ENCODE data around the gene RADIL.

The RADIL gene

DNA sequence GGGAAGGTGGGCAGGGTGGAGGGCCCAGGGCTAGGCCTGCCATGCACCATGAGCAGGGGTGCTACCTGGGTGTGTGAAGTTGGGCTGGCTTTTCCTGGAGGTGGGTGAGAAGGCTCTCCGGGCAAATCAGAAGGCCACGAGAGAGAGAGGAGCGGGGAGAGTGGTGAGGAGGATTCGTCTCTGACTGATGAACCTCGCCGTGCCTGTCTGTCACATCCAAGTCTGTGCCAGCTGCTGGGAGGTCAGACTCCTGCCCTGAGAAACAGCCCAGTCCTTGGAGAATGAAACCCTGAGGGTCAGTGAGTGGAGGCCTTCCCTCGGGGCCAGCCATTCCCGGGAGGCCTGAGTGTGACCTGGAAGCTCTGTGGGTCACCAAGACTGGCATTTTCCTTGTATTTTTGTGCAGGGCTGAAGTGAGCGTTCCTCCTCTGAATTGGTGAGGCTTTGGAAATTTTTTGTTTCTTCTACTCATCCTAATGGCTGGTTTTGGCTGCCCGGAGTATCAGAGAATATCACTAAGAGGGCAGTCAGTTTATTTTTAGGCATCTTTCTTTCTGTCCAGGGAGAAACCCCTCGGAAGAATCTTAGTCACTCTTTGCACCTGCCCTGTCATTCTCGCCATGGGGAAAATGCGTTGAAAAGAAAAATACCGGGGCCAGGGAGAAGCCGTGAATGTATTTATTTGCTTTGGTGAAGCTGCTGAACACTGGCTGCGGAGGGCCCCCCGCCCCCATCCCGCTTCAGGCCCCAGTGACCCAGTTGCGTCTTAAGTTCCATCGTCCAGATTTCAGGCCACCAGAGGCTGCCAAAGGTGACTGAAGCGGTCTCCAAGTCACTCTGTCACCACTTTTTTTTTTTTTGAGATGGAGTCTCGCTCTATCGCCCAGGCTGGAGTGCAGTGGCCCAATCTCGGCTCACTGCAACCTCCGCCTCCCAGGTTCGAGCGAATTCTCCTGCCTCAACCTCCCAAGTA lies 114.6 kb downstream of the RADIL start:
- no peak for DNase-seq

DNA sequence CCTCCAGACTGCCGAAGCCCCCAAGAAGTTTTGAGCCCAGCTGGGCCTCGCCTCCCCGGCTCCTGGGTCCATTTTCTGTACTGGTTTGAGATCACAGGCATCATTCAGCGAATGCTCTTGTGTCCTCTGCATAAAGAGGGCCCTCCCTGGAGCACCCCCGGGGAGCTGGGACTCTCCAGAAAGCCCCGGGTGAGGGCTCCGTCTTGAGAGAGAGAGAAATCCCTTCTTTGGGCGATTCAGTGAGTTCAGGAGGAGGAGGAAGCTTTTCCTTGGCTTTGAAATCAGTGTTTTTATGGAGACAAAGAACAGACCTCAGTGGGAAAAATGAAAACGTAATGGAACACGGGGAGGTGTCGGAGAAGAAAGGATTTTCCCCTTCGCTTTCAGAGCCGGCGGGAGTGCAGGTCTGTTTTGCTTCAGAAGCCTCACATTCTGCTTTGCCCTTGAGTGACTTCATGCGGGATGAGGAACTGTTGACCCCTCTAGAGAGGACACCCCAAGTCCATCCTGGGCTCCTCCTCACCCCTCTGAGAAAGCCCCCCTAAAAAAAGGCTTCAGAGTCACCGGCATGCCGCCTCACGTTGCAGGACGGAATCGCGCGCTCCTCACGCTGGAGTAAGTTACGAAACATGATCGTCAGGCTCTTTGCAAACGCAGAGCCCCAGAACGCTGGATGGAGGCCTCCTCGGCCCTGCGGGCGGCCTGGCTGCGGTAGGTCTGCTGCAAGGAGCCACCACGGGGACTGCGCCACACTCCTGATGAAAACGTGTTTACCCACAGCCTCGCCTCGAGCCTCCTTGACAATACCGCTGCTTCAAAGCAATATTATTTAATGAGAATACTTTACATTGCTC lies 116.6 kb downstream of the RADIL start:
- no peak for DNase-seq

DNA sequence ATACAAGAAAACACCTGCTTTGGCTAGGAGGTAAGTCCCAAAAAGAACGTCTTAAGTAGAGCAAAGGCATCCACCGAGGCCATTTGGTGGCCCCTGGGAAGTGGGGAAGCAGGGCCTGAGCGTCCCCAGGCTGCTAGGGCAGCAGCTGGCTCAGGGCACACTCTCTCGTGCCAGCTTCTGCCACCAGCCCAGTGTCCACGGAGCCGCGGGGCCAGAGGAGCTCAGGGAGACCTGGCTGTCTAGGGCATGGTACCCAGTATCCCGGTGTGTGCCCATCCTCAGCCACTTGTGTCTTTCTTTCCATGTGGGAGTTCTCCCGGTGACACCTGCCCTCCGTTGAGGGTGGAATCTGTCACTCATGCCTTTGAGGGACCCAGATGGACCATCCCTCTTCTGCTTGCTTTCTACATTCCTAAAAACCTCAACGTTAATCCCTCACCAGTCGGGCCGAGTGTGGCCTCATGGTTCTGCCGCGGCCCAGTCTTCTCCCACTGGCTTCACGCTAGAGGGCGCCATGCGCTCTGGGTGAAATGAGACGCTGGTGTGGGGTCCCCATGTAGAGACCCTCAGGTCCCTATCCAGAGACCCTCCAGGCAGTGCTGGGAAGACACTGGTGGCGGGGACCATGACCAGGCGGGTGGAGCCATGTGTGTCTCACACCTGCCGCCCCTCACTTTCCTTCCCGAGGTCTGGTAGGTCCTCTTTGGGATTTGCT lies 117.6 kb downstream of the RADIL start:
- no peak for DNase-seq

DNA sequence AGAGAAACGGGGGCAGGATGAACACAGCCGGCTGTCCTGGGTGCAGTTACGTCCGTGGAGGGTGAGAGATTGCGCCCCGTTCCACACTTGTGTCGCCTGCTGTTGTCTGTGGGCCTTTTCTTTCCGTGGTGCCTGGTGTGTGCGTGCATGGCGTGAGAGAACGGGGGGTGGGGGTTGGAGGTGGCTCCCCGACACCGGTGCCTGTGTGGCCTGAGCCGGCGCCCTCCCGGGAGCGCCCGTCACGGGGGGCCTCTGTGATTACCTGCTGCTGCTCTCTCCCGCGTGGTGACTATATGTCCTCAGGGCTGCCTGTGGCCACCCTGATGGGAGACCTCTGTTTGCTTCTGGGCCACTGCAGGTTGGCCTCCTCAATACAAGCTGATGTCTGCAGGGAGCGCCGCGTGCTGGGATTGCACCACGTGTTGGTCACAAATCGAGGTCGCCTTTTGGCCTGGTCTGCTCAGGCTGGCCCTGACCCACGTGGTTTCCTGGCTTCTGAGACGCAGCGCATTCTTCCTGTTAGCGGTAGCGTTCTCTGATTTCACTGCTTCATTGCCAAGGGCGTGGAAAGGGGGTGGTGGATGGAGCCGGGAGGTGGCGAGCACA lies 119.0 kb downstream of the RADIL start:
- no peak for DNase-seq

DNA sequence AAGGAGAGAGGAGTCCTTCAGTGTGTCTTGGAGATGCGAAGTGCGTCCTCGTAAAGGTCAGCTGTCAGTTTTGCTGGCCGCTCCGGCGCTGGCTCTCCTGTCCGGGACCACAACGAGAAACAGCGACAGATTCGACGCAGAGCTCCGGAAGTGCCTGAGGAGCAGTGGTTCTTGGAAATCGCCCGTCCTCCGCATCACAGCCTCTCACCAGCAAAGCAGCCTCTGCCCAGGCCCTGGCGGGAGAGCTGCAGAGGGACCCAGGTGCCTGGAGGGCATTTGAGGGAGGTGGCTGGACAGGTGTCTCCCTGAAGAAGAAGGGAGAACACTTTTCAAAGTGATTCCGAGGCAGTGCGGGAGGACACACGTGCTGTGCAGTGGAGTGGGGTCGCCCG lies 119.7 kb downstream of the RADIL start:
- no peak for DNase-seq

DNA sequence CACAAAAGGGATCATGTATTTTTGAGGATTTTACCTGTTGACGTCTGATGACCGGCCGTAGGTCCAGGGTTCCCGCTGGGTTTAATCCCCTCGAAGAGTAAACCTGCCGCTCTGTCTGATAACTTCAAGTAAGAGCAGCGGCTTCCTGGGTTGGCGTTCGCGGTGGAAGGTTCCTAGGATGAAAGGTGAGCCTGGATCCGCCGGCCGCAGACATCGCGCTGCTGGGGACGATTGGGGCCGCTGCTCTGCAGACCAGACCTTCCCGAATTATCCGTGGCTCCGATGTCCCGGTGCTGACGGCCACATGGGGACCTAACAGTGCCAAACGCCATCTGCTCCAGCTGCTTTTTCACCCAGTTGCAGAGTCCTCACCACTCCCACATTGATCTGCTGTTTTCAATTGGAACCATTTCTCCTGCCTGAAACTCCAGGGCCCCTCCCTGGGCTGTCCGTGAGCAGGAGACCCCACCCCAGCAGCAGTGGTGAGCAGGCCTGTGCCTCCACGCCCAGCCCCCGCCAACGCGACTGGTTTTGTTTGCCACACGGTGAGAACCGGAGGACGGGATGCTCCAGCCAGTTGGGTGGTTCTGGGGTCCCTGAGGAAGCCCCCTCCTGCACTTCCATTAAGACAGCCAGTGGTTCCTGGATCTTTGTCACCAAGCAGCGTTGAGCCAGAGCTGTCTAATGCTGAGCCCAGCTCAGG lies 120.3 kb downstream of the RADIL start:
- no peak for DNase-seq

DNA sequence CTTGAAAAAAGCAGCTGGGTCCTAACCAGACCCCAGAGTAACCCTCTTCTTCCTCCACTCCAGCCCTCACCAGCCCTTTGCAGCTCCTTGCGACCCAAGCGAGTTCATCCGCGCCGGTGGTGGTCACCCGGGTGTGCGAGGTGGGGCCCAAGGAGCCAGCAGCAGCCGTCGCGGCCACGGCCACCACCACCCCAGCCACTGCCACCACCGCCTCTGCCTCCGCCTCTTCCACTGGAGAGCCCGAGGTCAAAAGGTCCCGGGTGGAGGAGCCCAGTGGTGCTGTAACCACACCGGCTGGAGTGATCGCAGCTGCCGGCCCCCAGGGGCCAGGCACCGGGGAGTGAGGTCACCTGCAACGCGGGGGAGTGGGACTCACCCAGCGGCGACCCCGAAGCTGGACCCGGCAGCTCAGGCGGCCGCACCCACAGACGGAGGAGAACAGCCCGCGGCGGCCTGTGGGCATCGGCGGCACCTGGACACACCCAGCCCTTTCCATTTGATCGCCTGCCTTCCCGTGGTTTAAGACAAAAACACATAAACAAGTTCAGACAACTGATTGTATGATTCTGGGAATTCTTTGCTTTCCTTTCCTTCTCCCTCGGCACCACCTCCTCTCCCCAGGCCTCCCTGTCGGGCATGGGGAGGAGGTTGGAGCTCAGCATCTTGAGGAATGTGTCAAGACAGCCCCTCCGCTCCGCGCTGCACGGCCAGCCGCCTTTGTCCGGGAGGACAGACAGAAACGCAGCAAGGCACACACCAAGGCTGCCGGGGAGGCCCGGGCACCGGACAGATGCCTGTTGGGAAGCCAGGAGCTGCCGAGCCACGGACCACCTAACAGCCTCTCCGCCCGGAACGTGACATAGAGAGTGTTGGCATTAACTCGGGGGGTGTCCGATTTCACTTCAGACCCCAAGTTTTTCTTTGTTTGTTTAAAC lies 121.1 kb downstream of the RADIL start:
- no peak for DNase-seq

DNA sequence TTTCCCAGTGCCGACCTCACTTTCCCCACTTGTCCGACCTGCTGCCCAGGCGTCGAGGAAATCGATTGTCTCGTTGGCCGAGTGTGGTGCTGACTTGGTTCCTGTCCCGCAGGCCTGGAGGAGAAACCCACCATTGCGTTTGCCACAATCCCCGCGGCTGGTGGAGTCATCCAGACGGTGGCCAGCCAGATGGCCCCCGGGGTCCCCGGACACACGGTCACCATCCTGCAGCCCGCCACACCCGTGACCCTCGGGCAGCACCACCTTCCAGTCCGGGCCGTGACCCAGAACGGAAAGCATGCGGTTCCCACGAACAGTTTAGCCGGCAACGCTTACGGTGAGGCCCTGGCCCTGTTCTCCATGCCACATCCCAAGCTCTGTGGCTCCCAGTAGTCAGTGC lies 122.6 kb downstream of the RADIL start:
- DNase-seq: no peak

DNA sequence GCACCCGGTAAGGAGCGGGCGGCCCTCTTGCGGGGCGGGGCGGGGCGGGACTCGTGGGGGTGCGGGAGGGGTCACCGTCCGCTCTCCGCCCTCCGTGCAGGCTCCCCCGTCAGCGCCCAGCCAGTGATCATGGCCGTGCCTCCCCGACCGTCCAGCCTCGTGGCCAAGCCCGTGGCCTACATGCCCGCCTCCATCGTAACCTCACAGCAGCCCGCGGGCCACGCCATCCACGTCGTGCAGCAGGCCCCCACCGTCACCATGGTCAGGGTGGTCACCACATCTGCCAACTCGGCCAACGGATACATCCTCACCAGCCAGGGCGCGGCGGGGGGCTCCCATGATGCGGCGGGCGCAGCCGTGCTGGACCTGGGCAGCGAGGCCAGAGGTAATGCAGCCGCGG lies 124.3 kb downstream of the RADIL start:
- no peak for DNase-seq

DNA sequence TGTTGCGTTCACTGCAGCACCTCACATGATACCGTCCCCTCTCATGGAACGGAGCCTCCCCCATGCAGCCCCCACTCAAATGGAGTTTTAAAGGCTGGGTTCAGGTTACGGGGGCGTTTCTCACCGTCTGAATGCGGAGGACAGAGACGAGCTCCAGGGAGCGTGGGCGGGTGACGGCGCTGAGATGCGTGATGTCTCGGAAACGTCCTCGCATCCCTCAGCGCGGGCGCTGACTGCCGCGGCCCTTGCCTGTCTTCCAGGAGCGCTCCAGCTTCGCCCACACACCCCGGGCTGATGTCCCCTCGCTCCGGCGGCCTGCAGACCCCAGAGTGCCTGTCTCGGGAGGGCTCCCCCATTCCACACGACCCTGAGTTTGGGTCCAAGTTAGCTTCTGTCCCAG lies 124.7 kb downstream of the RADIL start:
- DNase-seq: no peak

DNA sequence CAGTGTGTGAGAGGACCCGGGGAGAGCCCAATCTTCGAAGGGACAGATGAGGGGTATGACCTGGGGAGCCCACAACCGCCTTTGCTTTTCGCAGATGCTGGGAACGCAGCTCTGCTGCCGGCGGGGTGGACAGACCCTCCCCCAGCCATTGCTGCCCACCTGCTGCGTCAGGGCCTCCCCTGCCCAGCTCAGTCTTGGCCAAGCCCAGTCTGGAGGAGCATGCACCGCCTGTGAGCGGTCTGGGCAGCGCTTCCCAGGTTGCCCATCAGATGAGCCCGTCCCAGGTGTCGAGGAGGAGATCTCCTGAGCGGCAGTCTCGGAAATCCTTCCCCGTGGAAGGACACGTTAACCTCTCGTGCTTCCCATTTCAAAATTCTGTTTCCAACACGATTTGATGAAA lies 125.4 kb downstream of the RADIL start:
- DNase-seq: no peak

DNA sequence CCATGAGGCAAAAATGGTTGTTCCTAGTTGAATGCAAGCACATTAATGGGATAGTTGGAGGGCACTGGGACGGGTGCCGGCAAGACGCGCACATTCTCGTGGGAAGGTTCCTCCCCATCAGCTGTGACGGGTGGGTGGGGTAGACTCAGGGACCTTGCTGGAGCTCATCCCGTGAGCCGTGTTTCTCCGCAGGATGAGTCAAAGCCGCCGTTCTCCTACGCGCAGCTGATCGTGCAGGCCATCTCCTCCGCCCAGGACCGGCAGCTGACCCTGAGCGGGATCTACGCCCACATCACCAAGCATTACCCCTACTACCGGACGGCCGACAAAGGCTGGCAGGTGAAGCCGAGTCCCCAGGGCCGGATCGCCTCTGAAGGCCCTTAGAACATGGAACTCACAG lies 128.5 kb downstream of the RADIL start:
- no peak for DNase-seq

DNA sequence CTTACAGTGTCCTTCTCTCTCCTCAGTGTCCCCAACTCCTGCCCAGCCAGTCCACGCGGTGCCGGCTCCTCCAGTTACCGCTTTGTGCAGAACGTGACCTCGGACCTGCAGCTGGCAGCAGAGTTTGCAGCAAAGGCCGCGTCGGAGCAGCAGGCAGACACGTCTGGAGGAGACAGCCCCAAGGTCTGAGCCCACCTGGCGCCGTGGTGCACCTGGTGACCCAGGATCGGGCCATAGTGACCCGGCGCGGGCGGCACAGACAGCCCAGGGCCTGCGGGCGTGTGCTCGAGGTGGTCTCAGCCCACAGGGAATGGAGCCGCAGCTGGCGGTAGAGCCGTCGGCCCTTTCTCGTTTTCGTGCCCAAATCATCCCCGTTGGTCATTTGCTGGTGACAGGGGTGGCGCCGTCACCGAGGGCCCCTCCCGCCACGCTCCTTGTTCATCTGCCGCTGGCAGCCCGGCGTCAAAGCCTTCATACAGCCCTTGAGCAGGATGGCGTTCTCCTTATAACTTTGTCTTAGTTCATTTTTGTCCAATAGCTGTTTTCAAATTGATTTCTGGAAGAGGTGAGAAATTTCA lies 129.0 kb downstream of the RADIL start:
- no peak for DNase-seq

DNA sequence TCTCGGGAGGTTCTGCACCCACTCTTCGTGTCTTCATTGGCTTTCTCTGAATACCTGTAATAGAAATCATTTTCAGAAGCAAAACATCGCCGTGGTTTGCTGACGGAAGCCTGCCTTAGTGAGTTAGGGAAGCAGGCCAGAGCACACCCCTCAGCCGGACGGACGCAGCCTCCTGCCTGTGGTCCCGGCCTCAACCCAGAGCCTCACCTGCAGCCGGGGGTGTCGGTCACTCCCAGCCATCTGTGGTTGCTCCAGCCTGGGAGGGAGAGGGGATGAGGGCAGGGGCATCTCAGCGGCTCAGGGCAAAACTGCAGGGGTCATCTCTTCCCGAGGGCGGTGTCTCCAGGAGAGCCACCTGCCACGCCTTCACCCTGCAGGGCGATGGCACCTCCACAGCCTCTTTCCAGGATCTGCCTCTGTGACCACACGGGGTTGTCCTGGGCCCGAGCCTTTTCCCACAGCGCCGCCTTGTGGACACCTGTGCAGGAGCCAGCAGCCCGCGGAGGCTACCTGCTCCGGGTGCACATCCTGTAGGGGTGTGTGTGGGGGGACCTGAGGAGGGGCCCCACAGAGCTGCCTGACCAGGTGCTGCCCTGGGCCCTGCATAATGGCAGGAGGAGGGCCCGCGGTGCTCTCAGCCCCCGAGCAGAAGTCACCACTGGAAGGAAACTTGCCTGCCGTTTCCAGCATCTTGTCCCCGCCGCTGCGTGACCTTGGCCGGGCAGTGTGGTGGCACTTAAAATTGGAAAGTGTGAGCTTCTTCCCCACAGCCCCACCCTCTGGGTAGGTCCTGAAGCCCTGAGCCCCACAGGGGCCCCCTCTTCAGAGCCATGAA lies 129.7 kb downstream of the RADIL start:
- peak; percentile 83 for DNase-seq

DNA sequence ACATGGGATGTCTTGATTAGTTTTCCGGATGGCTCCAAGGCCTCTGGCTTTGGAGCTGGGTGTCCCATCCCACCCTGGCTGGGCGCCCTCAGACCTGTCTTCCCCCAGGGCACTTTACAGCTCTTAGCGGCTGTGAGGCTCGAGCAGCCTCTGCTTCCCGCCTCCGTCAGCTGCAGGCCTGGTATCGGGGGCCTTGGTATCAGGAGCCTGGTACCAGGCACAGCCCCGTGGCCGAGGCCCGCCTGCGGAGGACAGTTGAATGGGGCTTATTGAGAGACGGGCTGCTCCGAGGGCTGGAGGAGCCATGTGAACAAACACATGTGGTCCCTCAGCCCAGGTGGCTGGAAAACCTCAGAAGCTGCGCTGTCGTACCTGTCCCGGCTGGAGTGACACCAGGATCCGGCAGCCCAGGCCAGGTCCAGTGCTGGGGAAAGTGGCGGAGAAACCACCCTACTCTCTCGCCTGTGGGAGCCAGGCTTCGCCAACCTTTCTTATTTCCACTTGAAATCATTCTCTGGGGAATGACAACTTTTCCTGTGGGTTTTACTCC lies 132.0 kb downstream of the RADIL start:
- DNase-seq: no peak

DNA sequence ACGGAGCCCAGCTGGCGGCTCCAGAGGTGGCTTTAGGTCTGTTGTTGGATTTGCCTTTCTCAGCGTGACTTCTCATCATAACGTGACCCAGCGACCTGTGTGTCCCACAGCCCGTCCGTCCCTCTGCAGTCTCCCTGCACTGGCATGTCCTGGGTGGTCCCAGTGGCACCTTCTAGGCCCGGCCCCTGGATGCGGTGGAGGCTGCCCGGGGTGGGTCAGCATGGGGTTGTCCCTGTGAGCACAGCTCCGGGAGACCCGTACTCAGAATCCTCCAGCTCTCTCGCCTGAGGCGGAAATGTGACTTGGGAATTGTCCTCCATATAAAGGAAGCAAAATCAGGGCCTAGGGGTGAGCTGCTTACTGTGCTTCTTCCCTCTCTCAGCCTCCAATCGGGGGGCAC lies 133.7 kb downstream of the RADIL start:
- DNase-seq: no peak

DNA sequence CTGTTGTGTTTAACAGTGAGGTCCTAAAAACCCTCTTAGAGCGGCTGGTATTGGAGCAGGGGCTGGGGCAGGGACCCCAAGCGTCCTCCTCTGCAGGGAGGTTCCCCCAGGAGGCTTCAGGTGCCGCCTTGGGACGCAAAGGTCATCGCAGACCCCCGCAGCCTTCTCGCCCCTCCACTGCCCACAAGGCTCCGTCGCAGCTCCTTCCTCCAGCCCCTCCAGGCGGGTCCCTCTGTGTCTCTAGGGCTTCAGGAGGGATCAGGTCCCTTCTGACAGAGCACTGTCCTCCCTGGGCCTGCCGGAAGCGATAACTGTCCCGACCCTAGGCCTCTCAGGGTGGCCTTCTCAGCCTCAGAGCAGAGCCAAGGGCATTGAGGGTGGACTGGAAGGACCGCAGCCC lies 134.2 kb downstream of the RADIL start:
- no peak for DNase-seq

All from hematopoietic multipotent progenitor cell treated with erythropoietin and hydrocortisone succinate and interleukin-3 and kit ligand, for 6 days (in vitro differentiated cells).